ENCODE results near the gene LARGE1.

DNA sequence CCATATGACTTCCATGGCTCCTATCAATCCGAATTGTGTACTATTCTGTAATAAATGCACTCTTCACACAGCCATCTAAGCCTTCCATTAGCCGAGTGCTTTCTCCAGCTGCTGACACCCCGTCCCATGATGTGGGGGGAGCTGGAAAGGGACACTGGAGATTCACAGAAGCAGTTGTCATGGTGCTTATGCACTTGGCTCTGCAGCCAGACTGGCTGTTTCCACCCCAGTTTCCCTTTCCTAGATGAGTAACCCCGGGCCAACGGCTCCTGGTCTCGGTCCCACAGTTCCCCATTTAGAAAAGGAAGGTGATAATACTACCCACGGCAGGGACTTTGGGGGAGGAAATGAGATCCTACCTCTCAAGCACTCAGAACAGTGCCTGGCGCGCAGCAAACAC is 617.2 kb downstream of the LARGE1 start:
- TF ChIP-seq, protein P1, sequence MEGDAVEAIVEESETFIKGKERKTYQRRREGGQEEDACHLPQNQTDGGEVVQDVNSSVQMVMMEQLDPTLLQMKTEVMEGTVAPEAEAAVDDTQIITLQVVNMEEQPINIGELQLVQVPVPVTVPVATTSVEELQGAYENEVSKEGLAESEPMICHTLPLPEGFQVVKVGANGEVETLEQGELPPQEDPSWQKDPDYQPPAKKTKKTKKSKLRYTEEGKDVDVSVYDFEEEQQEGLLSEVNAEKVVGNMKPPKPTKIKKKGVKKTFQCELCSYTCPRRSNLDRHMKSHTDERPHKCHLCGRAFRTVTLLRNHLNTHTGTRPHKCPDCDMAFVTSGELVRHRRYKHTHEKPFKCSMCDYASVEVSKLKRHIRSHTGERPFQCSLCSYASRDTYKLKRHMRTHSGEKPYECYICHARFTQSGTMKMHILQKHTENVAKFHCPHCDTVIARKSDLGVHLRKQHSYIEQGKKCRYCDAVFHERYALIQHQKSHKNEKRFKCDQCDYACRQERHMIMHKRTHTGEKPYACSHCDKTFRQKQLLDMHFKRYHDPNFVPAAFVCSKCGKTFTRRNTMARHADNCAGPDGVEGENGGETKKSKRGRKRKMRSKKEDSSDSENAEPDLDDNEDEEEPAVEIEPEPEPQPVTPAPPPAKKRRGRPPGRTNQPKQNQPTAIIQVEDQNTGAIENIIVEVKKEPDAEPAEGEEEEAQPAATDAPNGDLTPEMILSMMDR (IDR thresholded peaks at IDR 0.05 in 2 of 3, conservative IDR thresholded peaks at IDR 0.05 in 1 of 3; ENCODE audit: borderline replicate concordance in 1 of 3, insufficient read depth in 1 of 3, low read depth in 2 of 3, low read length in 2 of 3), result no peak
- no peak for TF ChIP-seq MAX (IDR thresholded peaks at IDR 0.05)
- no peak for TF ChIP-seq EZH2 (IDR thresholded peaks at IDR 0.05)
- TF ChIP-seq FOSL1 (IDR thresholded peaks at IDR 0.05; ENCODE audit: low read depth), result no peak
